ENCODE results near the gene LRIG1. TPM values are rescaled to one million over a fixed set of nuclear protein-coding genes. Genes with fewer than 3 reads are reported as not detected.

The LRIG1 gene
- polyA plus RNA-seq, 1 donor = 43.7 TPM

- no peaks in the 10 kb centered on the region for H3K4me1 ChIP-seq (ENCODE audit: control insufficient read depth, insufficient read depth, low read length)
- DNase-seq = no peak
- H3K36me3 ChIP-seq (ENCODE audit: control insufficient read depth, insufficient read depth, low read length) = peaks cover 83% of the 10 kb centered on the region
- no peaks in the 10 kb centered on the region for H3K9me3 ChIP-seq (ENCODE audit: control insufficient read depth, low read depth, low read length)
- no peaks in the 10 kb centered on the region for H3K27me3 ChIP-seq (ENCODE audit: control insufficient read depth, insufficient read depth, low read length)
- WGBS (ENCODE audit: insufficient coverage, low lambda C conversion rate) = no CpG with 5 or more reads among the region's 8 CpGs
- H3K27ac ChIP-seq (ENCODE audit: low read length) = no peak overlapping the region
- H3K4me3 ChIP-seq (ENCODE audit: low read length) = no peak overlapping the region
Observed at GRCh38 chr3:66394753-66395249, 106.0 kb downstream of the LRIG1 start.

- Histone ChIP-seq H3K9me3 (ENCODE audit: control insufficient read depth, low read depth, low read length) (no peaks in the 10 kb centered on the region), H3K27ac (ENCODE audit: low read length) (no peak overlapping the region), H3K4me1 (ENCODE audit: control insufficient read depth, insufficient read depth, low read length) (no peaks in the 10 kb centered on the region), H3K4me3 (ENCODE audit: low read length) (no peak overlapping the region), H3K27me3 (ENCODE audit: control insufficient read depth, insufficient read depth, low read length) (no peaks in the 10 kb centered on the region), H3K36me3 (ENCODE audit: control insufficient read depth, insufficient read depth, low read length) (peaks cover 82% of the 10 kb centered on the region)
- no CpG with 5 or more reads among the region's 12 CpGs for WGBS (ENCODE audit: insufficient coverage, low lambda C conversion rate)
- no peak for DNase-seq
Observed at GRCh38 chr3:66394019-66394752, 106.6 kb downstream of the LRIG1 start.

- Histone ChIP-seq H3K27me3 (ENCODE audit: control insufficient read depth, insufficient read depth, low read length) (no peaks in the 10 kb centered on the region), H3K4me3 (ENCODE audit: low read length) (no peak overlapping the region), H3K36me3 (ENCODE audit: control insufficient read depth, insufficient read depth, low read length) (peaks cover 77% of the 10 kb centered on the region), H3K9me3 (ENCODE audit: control insufficient read depth, low read depth, low read length) (no peaks in the 10 kb centered on the region), H3K27ac (ENCODE audit: low read length) (no peak overlapping the region), H3K4me1 (ENCODE audit: control insufficient read depth, insufficient read depth, low read length) (no peaks in the 10 kb centered on the region)
- no peak for DNase-seq
- WGBS (ENCODE audit: insufficient coverage, low lambda C conversion rate) = 80% methylated on average over 1 of the region's 13 CpGs
Observed at GRCh38 chr3:66393333-66394005, 107.4 kb downstream of the LRIG1 start.

DNA sequence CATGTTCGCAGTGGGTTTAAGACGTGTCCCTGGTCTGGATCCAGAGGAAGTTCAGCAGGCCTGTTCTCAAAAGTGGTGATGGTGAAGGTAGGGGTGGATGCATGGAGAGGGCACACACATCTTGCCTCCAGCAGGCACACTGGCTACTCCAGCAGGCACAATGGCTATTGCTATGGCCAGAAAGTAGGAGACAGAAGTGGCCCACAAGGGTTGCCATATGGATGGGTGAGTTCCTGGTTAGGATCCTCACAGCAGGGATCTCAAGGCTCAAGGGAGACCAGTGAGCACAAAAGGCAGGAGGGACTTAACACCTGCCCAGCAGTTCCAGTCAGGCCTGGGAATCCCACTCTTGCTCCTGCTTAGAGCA is 107.9 kb downstream of the LRIG1 start:
- H3K27me3 ChIP-seq (ENCODE audit: control insufficient read depth, insufficient read depth, low read length) = no peaks in the 10 kb centered on the region
- H3K4me1 ChIP-seq (ENCODE audit: control insufficient read depth, insufficient read depth, low read length) = no peaks in the 10 kb centered on the region
- H3K9me3 ChIP-seq (ENCODE audit: control insufficient read depth, low read depth, low read length) = no peaks in the 10 kb centered on the region
- 100% methylated on average over 2 of the region's 2 CpGs for WGBS (ENCODE audit: insufficient coverage, low lambda C conversion rate)
- no peak overlapping the region for H3K4me3 ChIP-seq (ENCODE audit: low read length)
- peaks cover 76% of the 10 kb centered on the region for H3K36me3 ChIP-seq (ENCODE audit: control insufficient read depth, insufficient read depth, low read length)
- no peak for DNase-seq
- H3K27ac ChIP-seq (ENCODE audit: low read length) = no peak overlapping the region

GRCh38 chr3:66392512-66392911 is 108.3 kb downstream of the LRIG1 start:
- Histone ChIP-seq H3K4me3 (ENCODE audit: low read length) (no peak overlapping the region), H3K4me1 (ENCODE audit: control insufficient read depth, insufficient read depth, low read length) (no peaks in the 10 kb centered on the region), H3K9me3 (ENCODE audit: control insufficient read depth, low read depth, low read length) (no peaks in the 10 kb centered on the region), H3K27ac (ENCODE audit: low read length) (no peak overlapping the region), H3K36me3 (ENCODE audit: control insufficient read depth, insufficient read depth, low read length) (peaks cover 72% of the 10 kb centered on the region), H3K27me3 (ENCODE audit: control insufficient read depth, insufficient read depth, low read length) (no peaks in the 10 kb centered on the region)
- no peak for DNase-seq
- WGBS (ENCODE audit: insufficient coverage, low lambda C conversion rate) = 67% methylated on average over 1 of the region's 3 CpGs

DNA sequence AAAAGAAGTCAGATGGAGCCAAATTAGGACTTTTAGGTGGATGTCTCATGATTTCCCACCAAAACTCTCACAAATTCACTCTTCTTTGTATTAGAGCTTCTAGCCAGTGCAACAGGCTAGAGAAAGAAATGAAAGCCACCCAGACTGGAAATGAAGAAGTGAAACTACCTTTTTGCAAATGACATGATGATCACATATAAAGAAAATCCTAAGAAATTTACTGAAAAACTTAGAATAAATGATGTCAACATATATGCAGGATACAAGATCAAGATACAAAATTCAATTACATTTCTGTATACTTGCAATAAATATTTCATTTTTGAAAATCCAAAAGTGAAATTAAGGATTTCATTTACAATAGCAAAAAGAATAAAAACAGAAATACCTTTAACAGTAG is 110.8 kb downstream of the LRIG1 start:
- Histone ChIP-seq H3K27ac (ENCODE audit: low read length) (no peak overlapping the region), H3K36me3 (ENCODE audit: control insufficient read depth, insufficient read depth, low read length) (peaks cover 72% of the 10 kb centered on the region), H3K4me3 (ENCODE audit: low read length) (no peak overlapping the region), H3K9me3 (ENCODE audit: control insufficient read depth, low read depth, low read length) (no peaks in the 10 kb centered on the region), H3K4me1 (ENCODE audit: control insufficient read depth, insufficient read depth, low read length) (no peaks in the 10 kb centered on the region), H3K27me3 (ENCODE audit: control insufficient read depth, insufficient read depth, low read length) (no peaks in the 10 kb centered on the region)
- DNase-seq = no peak

- H3K4me1 ChIP-seq (ENCODE audit: control insufficient read depth, insufficient read depth, low read length) = no peaks in the 10 kb centered on the region
- WGBS (ENCODE audit: insufficient coverage, low lambda C conversion rate) = no CpG with 5 or more reads among the region's 7 CpGs
- no peak for DNase-seq
- H3K9me3 ChIP-seq (ENCODE audit: control insufficient read depth, low read depth, low read length) = no peaks in the 10 kb centered on the region
- H3K27me3 ChIP-seq (ENCODE audit: control insufficient read depth, insufficient read depth, low read length) = no peaks in the 10 kb centered on the region
- no peak overlapping the region for H3K27ac ChIP-seq (ENCODE audit: low read length)
- H3K36me3 ChIP-seq (ENCODE audit: control insufficient read depth, insufficient read depth, low read length) = peaks cover 72% of the 10 kb centered on the region
- no peak overlapping the region for H3K4me3 ChIP-seq (ENCODE audit: low read length)
Observed at GRCh38 chr3:66386925-66387650, 113.7 kb downstream of the LRIG1 start.

DNA sequence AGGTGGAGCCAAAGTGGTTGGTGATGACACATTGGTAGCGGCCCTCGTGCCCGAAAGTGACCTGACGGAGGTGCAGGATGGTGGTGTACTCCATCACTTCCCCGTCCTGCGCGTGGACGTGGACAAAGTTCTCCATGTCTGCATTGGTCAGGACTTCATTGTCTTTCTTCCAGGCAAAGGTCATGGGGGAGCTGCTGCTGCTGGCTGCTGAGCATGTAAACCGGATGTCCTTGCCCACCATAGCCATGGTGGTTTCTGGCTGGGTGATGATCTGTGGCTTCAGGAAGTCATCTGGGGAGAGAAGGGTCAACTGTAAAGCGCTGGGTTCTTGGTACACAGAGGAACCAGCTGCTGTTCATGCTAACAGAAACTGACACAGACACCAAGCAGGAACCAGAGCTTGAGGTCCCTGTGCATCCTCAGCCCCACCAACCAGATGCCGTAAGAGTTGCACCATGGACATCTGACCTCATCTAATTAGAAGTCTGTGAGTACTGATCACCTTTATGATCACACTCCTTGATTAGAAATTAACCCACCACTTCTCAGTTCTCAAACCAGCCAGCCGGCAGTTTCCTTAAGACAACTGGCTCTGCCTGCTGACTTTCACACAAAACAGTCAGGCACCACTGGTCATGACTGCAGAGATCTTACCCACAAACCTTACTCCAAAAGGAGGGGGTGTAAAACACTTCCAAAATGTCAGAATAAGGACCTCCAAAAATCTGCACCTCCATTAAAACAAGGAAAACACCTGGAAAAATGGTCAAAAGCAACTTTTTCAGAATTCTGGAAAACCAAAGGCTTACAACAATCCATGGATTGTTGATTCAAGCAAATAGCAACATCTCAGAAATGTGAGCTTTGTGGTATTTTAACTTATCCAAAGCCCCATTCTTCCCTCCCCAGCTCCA is 114.6 kb downstream of the LRIG1 start:
- Histone ChIP-seq H3K27ac (ENCODE audit: low read length) (no peak overlapping the region), H3K27me3 (ENCODE audit: control insufficient read depth, insufficient read depth, low read length) (no peaks in the 10 kb centered on the region), H3K36me3 (ENCODE audit: control insufficient read depth, insufficient read depth, low read length) (peaks cover 76% of the 10 kb centered on the region), H3K4me1 (ENCODE audit: control insufficient read depth, insufficient read depth, low read length) (no peaks in the 10 kb centered on the region), H3K4me3 (ENCODE audit: low read length) (no peak overlapping the region), H3K9me3 (ENCODE audit: control insufficient read depth, low read depth, low read length) (no peaks in the 10 kb centered on the region)
- DNase-seq = no peak
- WGBS (ENCODE audit: insufficient coverage, low lambda C conversion rate) = no CpG with 5 or more reads among the region's 12 CpGs

DNA sequence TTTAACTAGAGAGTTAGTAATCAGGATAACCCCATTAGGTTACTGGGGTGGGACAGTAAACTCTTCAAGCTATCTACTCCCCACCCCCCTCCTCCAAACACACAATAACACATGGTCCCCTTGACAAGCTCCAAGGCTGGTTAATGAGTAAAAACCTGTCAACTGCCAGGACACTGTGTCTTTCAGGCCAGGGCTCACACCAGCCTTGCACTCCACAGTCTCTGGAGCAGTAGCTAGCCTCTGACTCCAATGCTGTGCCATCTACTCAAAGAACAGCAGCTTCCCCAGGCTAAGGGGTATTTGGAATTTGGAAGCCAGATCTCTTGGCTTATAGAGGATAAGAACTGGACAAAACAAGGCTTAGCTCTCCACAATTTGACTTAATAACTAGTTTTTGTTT is 115.8 kb downstream of the LRIG1 start:
- peaks cover 85% of the 10 kb centered on the region for H3K36me3 ChIP-seq (ENCODE audit: control insufficient read depth, insufficient read depth, low read length)
- no peak overlapping the region for H3K4me3 ChIP-seq (ENCODE audit: low read length)
- H3K27me3 ChIP-seq (ENCODE audit: control insufficient read depth, insufficient read depth, low read length) = no peaks in the 10 kb centered on the region
- no peak overlapping the region for H3K27ac ChIP-seq (ENCODE audit: low read length)
- DNase-seq = no peak
- H3K4me1 ChIP-seq (ENCODE audit: control insufficient read depth, insufficient read depth, low read length) = no peaks in the 10 kb centered on the region
- H3K9me3 ChIP-seq (ENCODE audit: control insufficient read depth, low read depth, low read length) = no peaks in the 10 kb centered on the region
